Measurements from ENCODE around the gene CPEB4. TPM values are rescaled to one million over a fixed set of nuclear protein-coding genes. Genes with fewer than 3 reads are reported as not detected.

CPEB4 gene
- total and polyA plus RNA-seq, 2 of the 8 experiments (the other 6 are each of a cell fraction or from before 2014, with no cell fraction given): 8.4 to 13.4 TPM

GRCh38 chr5:173935396-173935795, 47.2 kb downstream of the CPEB4 start (continued):
- TF ChIP-seq CTCF (IDR thresholded peaks at IDR 0.05; ENCODE audit: control extremely low read depth in 1 of 3, insufficient read depth in 1 of 3, low read depth in 1 of 3, low read length in 3 of 3): no peak
- TF ChIP-seq, protein P1, sequence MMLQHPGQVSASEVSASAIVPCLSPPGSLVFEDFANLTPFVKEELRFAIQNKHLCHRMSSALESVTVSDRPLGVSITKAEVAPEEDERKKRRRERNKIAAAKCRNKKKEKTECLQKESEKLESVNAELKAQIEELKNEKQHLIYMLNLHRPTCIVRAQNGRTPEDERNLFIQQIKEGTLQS (IDR thresholded peaks at IDR 0.05; ENCODE audit: insufficient read depth, low read depth, low read length): no peak
- TF ChIP-seq GTF2F1 (IDR thresholded peaks at IDR 0.05; ENCODE audit: borderline replicate concordance, low read depth, low read length): no peak
- TF ChIP-seq HDAC2 (IDR thresholded peaks at IDR 0.05; ENCODE audit: borderline replicate concordance in 1 of 2, low read depth in 2 of 2, low read length in 2 of 2): no peak
- TF ChIP-seq TCF12 (IDR thresholded peaks at IDR 0.05; ENCODE audit: low read depth, low read length): no peak
- TF ChIP-seq BRCA1 (IDR thresholded peaks at IDR 0.05; ENCODE audit: low read depth, low read length): no peak

Data from H1 (cell line).